GM12878 (cell line): Measurements from ENCODE around the gene ISOC2. TPM values are rescaled to one million over a fixed set of nuclear protein-coding genes. Genes with fewer than 3 reads are reported as not detected.

ENCODE experiments used
- ATAC-seq: fragments of 200-7000 bp; cut with Tn5 transposase; 3 replicates; pipeline ENCODE4 v1.9.1; 2020; ENCODE audit warnings: mild to moderate bottlenecking, moderate library complexity
- BruUV-seq: library from RNA; stranded (reverse); fragments of 400-500 nt; replicated peaks from 2 replicates; lab custom pipeline; 2021; lab: Mats Ljungman, UMichigan
- CTCF ChIA-PET: fragments of 300-600 bp; sonication (Branson Sonifier 250); formaldehyde crosslinking; extraction: SDS; loops from one replicate; lab custom pipeline; 2021; ENCODE audit warnings: inconsistent platforms; lab: Yijun Ruan, JAX
- POLR2A ChIA-PET: fragments of 350-600 bp; formaldehyde crosslinking; extraction: SDS; loops from one replicate; lab custom pipeline; 2021; ENCODE audit warnings: inconsistent platforms; lab: Charles Lee
- RAD21 ChIA-PET: fragments of 300-600 bp; sonication (Branson Sonifier 250); formaldehyde crosslinking; loops from one replicate; lab custom pipeline; 2023; ENCODE audit warnings: antibody characterized with exemption; ENCODE audit not compliant: unreplicated experiment; lab: Charles Lee
- SMC1A ChIA-PET: fragments of 300-600 bp; sonication (Branson Sonifier 250); formaldehyde crosslinking; loops from one replicate; lab custom pipeline; 2023; ENCODE audit not compliant: unreplicated experiment, uncharacterized antibody; lab: Charles Lee
- DNase-seq: peaks from one replicate; pipeline ENCODE4 v3.0.0-alpha.2; 2011; ENCODE audit warnings: low read depth, low spot score
- FAIRE-seq: peaks from 3 replicates; lab custom pipeline; 2011; peaks lifted over from hg19 to GRCh38; lab: Jason Lieb, UNC
- H2AFZ ChIP-seq: 2 replicates; pipeline ENCODE4 v1.6.0; 2011; ENCODE audit warnings: low read depth, low read length, control low read depth; ENCODE audit not compliant: control insufficient read depth
- H3K27ac ChIP-seq: 2 replicates; pipeline ENCODE4 v1.5.1; 2011; ENCODE audit warnings: control low read depth; ENCODE audit not compliant: control insufficient read depth, insufficient read depth
- H3K27me3 ChIP-seq, 2 experiments: replicated peaks in 1 of 2; 2 replicates each; pipeline versions ENCODE4 v1.6.0 to v1.6.1; 2011; ENCODE audit warnings: low read length in 1 of 2; ENCODE audit not compliant: control insufficient read depth in 2 of 2, insufficient read depth in 2 of 2
- H3K36me3 ChIP-seq, 2 experiments: 2 replicates each; pipeline ENCODE4 v1.5.1; 2011; ENCODE audit warnings: low read length in 1 of 2; ENCODE audit not compliant: control insufficient read depth in 2 of 2, insufficient read depth in 2 of 2
- H3K4me1 ChIP-seq: 2 replicates; pipeline ENCODE4 v1.6.1; 2011; ENCODE audit warnings: mild to moderate bottlenecking, low read length, moderate library complexity, mixed read lengths; ENCODE audit not compliant: control insufficient read depth, insufficient read depth
- H3K4me2 ChIP-seq: 2 replicates; pipeline ENCODE4 v1.6.0; 2011; ENCODE audit warnings: control low read depth; ENCODE audit not compliant: control insufficient read depth, insufficient read depth
- H3K4me3 ChIP-seq: fragments of 200-600 bp; sonication (generic); 2 replicates; pipeline ENCODE4 v1.5.1; 2016
- H3K79me2 ChIP-seq: 2 replicates; pipeline ENCODE4 v1.6.0; 2011; ENCODE audit warnings: low read length; ENCODE audit not compliant: control insufficient read depth, insufficient read depth
- H3K9ac ChIP-seq: 2 replicates; pipeline ENCODE4 v1.8.0; 2011; ENCODE audit warnings: low read length, control low read depth, mixed read lengths; ENCODE audit not compliant: control insufficient read depth, insufficient read depth
- H3K9me3 ChIP-seq: replicated peaks from 3 replicates; pipeline ENCODE4 v1.5.1; 2011; ENCODE audit warnings: mild to moderate bottlenecking, low read length; ENCODE audit not compliant: control insufficient read depth, insufficient read depth
- H4K20me1 ChIP-seq: 2 replicates; pipeline ENCODE4 v1.6.0; 2011; ENCODE audit not compliant: control insufficient read depth, insufficient read depth
- DPF2 ChIP-seq: fragments of 450-650 bp; IDR thresholded peaks from 2 replicates; pipeline ENCODE4 v1.6.1; 2017; ENCODE audit warnings: mild to moderate bottlenecking
- HCFC1 ChIP-seq: fragments of 150-350 bp; IDR thresholded peaks from 2 replicates; pipeline ENCODE4 v1.6.1; 2014; ENCODE audit warnings: low read length
- JUND ChIP-seq: IDR thresholded peaks from 2 replicates; pipeline ENCODE4 v1.6.1; 2012; ENCODE audit warnings: low read depth, mild to moderate bottlenecking, low read length, improper control_type of control experiment, moderate library complexity
- MTA2 ChIP-seq: fragments of 450-650 bp; IDR thresholded peaks from 2 replicates; pipeline ENCODE4 v1.6.1; 2016; ENCODE audit warnings: low read depth, mild to moderate bottlenecking, moderate library complexity
- NR2C1 ChIP-seq: fragments of 450-650 bp; IDR thresholded peaks from 2 replicates; pipeline ENCODE4 v1.6.1; 2017; ENCODE audit warnings: antibody characterized with exemption, mild to moderate bottlenecking, moderate library complexity
- SRF ChIP-seq, 2 experiments: IDR thresholded peaks; 2 replicates each; pipeline ENCODE4 v1.6.1; 2011; ENCODE audit warnings: low read depth in 2 of 2, low read length in 2 of 2, mild to moderate bottlenecking in 1 of 2, moderate library complexity in 1 of 2
- ZBTB11 ChIP-seq: fragments of 450-650 bp; formaldehyde crosslinking; IDR thresholded peaks from 2 replicates; pipeline ENCODE4 v1.5.0; 2022; ENCODE audit warnings: mild to moderate bottlenecking, missing genetic modification characterization
- WGBS: methylation state at CpG from one replicate; pipeline ENCODE4 v1.1.6; 2016; ENCODE audit warnings: low lambda C conversion rate; ENCODE audit not compliant: insufficient replicate concordance, insufficient coverage; ENCODE audit errors: missing lambda C conversion rate; 5-methylcytosine and 5-hydroxymethylcytosine counted together
- in situ Hi-C: fragments of 300-500 bp; cut with MboI; formaldehyde crosslinking; loops from 9 replicates; pipeline ENCODE4 v1.14.3; 2018; ENCODE audit warnings: mixed read lengths
- intact Hi-C: fragments of 100-400 bp; cut with micrococcal nuclease; formaldehyde crosslinking; loops from one replicate; pipeline ENCODE4 v1.14.2; 2022; ENCODE audit not compliant: unreplicated experiment
- polyA plus RNA-seq, 11 experiments: library from polyadenylated mRNA; depleted of rRNA in 4 of 11; unstranded in 6 of 11; stranded (reverse) in 5 of 11; fragments of >200 nt; fragmentation: Nextera tagmentation in 4 of 11; fragmentation: Illumina TruSeq in 1 of 11; extraction: Ambion mirVana in 4 of 11; extraction: Trizol in 1 of 11; gene quantifications; 1 replicate in 1 of 11; 2 replicates in 10 of 11; pipeline versions ENCODE4 v1.2.1 to v1.2.3, GENCODE V29; 2011 to 2016; ENCODE audit warnings: inconsistent platforms in 2 of 11, missing spikeins in 2 of 11, low read depth in 1 of 11
- total RNA-seq, 4 experiments: library from RNA; depleted of rRNA in 3 of 4; stranded (reverse); fragments of >200 nt in 3 of 4; fragmentation: Illumina TruSeq in 1 of 4; extraction: Trizol in 1 of 4; gene quantifications; 2 replicates each; pipeline versions ENCODE4 v1.2.1 to v1.2.3, GENCODE V29; 2013 to 2021

Gene ISOC2
- total and polyA plus RNA-seq, 10 of the 15 experiments (the other 5 are each of a cell fraction or from before 2014, with no cell fraction given) = 0.72 to 238 (median 56.9) TPM

GRCh38 chr19:55464039-55464661 lies 2.7 kb upstream of the ISOC2 start (continued):
- TF ChIP-seq HCFC1 (no peak), JUND (no peak), MTA2 (no peak), SRF (IDR thresholded peaks at IDR 0.05; ENCODE audit: low read depth in 2 of 2, low read length in 2 of 2) (no peak)
- TF ChIP-seq, all 136 proteins: peak for 0

GRCh38 chr19:55463583-55464031 lies 2.2 kb upstream of the ISOC2 start:
- TF ChIP-seq ZBTB11 (CRISPR knock-in tag) (no peak), NR2C1 (no peak), DPF2 (no peak)
- SMC1A ChIA-PET = no interaction called here
- Histone ChIP-seq H2AFZ (no peak overlapping the region), H3K36me3 (no peaks in the 10 kb centered on the region; a peak in 1 of 4 replicates), H3K9me3 (no peaks in the 10 kb centered on the region), H3K4me2 (no peak overlapping the region), H3K79me2 (peaks cover 9% of the 10 kb centered on the region), H3K4me1 (no peaks in the 10 kb centered on the region), H3K27me3 (no peaks in the 10 kb centered on the region), H4K20me1 (no peaks in the 10 kb centered on the region; the same call in 1 of the 2 replicates), H3K9ac (no peak overlapping the region), H3K27ac (no peak overlapping the region), H3K4me3 (no peak overlapping the region)
- POLR2A ChIA-PET = no interaction called here
- no TSS peak for BruUV-seq
- CTCF ChIA-PET = interaction anchor here (2.5 kb wide), 1 partner anchor 41 kb away, joined by 33 read pairs; no protein-coding TSS in a partner anchor
- 45% methylated on average over 11 of the region's 15 CpGs for WGBS
- ATAC-seq (no peak), FAIRE-seq (no peak), DNase-seq (no peak)
- RAD21 ChIA-PET = no interaction called here
- intact Hi-C loops (no loop called here), in situ Hi-C loops (no loop called here)
